H9 (cell line): ENCODE data around the gene TCERG1L. TPM values are rescaled to one million over a fixed set of nuclear protein-coding genes. Genes with fewer than 3 reads are reported as not detected.

ENCODE experiments used
- DNase-seq: peaks from one replicate; pipeline ENCODE4 v3.0.0-alpha.2; 2017
- H2AFZ ChIP-seq: one replicate; pipeline ENCODE4 v1.6.1; 2013; ENCODE audit warnings: mild to moderate bottlenecking, low read length, control low read depth, moderate library complexity
- H2AK5ac ChIP-seq: 2 replicates; pipeline ENCODE4 v1.6.1; 2013; ENCODE audit warnings: low read length, control low read depth, mixed read lengths; ENCODE audit not compliant: insufficient read length
- H2BK120ac ChIP-seq: one replicate; pipeline ENCODE4 v1.6.1; 2013; ENCODE audit warnings: low read depth, mild to moderate bottlenecking, low read length, control low read depth, inconsistent platforms; ENCODE audit not compliant: poor library complexity, severe bottlenecking
- H2BK12ac ChIP-seq: 2 replicates; pipeline ENCODE4 v1.6.1; 2013; ENCODE audit warnings: low read length, control low read depth, mixed read lengths, low read depth; ENCODE audit not compliant: insufficient read length
- H2BK15ac ChIP-seq: 2 replicates; pipeline ENCODE4 v1.6.1; 2013; ENCODE audit warnings: low read depth, low read length, control low read depth
- H2BK20ac ChIP-seq: one replicate; pipeline ENCODE4 v1.6.1; 2013; ENCODE audit warnings: low read depth, mild to moderate bottlenecking, low read length, control low read depth, inconsistent platforms; ENCODE audit not compliant: poor library complexity, severe bottlenecking
- H2BK5ac ChIP-seq: 2 replicates; pipeline ENCODE4 v1.6.1; 2013; ENCODE audit warnings: low read length, control low read depth, mixed read lengths; ENCODE audit not compliant: insufficient read length
- H3K14ac ChIP-seq: 2 replicates; pipeline ENCODE4 v1.6.1; 2013; ENCODE audit warnings: low read length, control low read depth; ENCODE audit not compliant: insufficient read depth
- H3K18ac ChIP-seq: 2 replicates; pipeline ENCODE4 v1.6.1; 2013; ENCODE audit warnings: low read depth, mild to moderate bottlenecking, mixed read lengths, low read length, control low read depth; ENCODE audit not compliant: insufficient read length
- H3K23ac ChIP-seq: 2 replicates; pipeline ENCODE4 v1.6.1; 2013; ENCODE audit warnings: low read length, control low read depth, mixed read lengths, low read depth; ENCODE audit not compliant: insufficient read length
- H3K23me2 ChIP-seq: 2 replicates; pipeline ENCODE4 v1.6.1; 2013; ENCODE audit warnings: low read depth, mild to moderate bottlenecking, mixed read lengths, low read length, control low read depth; ENCODE audit not compliant: insufficient read length, poor library complexity, severe bottlenecking
- H3K27ac ChIP-seq: 2 replicates; pipeline ENCODE4 v1.5.1; 2013; ENCODE audit warnings: low read length, control low read depth, mixed read lengths, low read depth; ENCODE audit not compliant: insufficient read length
- H3K27me3 ChIP-seq: 2 replicates; pipeline ENCODE4 v1.6.1; 2013; ENCODE audit warnings: low read length, control low read depth, inconsistent platforms; ENCODE audit not compliant: insufficient read depth
- H3K4ac ChIP-seq: 2 replicates; pipeline ENCODE4 v1.6.1; 2013; ENCODE audit warnings: low read depth, mild to moderate bottlenecking, control low read depth, inconsistent platforms, low read length, moderate library complexity
- H3K4me1 ChIP-seq: 2 replicates; pipeline ENCODE4 v1.6.1; 2013; ENCODE audit warnings: low read length, control low read depth, inconsistent platforms; ENCODE audit not compliant: insufficient read depth
- H3K4me2 ChIP-seq: 2 replicates; pipeline ENCODE4 v1.6.1; 2013; ENCODE audit warnings: low read length, control low read depth, mixed read lengths; ENCODE audit not compliant: insufficient read length, insufficient read depth
- H3K56ac ChIP-seq: 2 replicates; pipeline ENCODE4 v1.6.1; 2013; ENCODE audit warnings: low read depth, mild to moderate bottlenecking, mixed read lengths, low read length, control low read depth; ENCODE audit not compliant: insufficient read length
- H3K79me1 ChIP-seq: 2 replicates; pipeline ENCODE4 v1.6.1; 2013; ENCODE audit warnings: low read depth, mild to moderate bottlenecking, moderate library complexity, low read length, control low read depth, inconsistent platforms; ENCODE audit not compliant: insufficient read depth, poor library complexity, severe bottlenecking
- H3K79me2 ChIP-seq: 2 replicates; pipeline ENCODE4 v1.6.1; 2013; ENCODE audit warnings: low read length, control low read depth, inconsistent platforms; ENCODE audit not compliant: insufficient read depth
- H3K9ac ChIP-seq: 2 replicates; pipeline ENCODE4 v1.6.1; 2013; ENCODE audit warnings: low read length, control low read depth, mixed read lengths; ENCODE audit not compliant: insufficient read length; ENCODE audit errors: extremely low read depth
- H3K9me3 ChIP-seq: one replicate; pipeline ENCODE4 v1.6.1; 2013; ENCODE audit warnings: low read depth, low read length, inconsistent platforms; ENCODE audit not compliant: control insufficient read depth
- H3T11ph ChIP-seq: one replicate; pipeline ENCODE4 v1.6.1; 2013; ENCODE audit warnings: mild to moderate bottlenecking, low read length, control low read depth, inconsistent platforms
- H4K20me1 ChIP-seq: one replicate; pipeline ENCODE4 v1.6.1; 2013; ENCODE audit not compliant: control insufficient read depth, insufficient read length, insufficient read depth
- H4K5ac ChIP-seq: 2 replicates; pipeline ENCODE4 v1.6.1; 2013; ENCODE audit warnings: low read depth, mild to moderate bottlenecking, mixed read lengths, low read length, control low read depth; ENCODE audit not compliant: insufficient read length
- H4K8ac ChIP-seq: replicated peaks from 2 replicates; pipeline ENCODE4 v1.6.1; 2013; ENCODE audit warnings: low read length, control low read depth, mixed read lengths, low read depth; ENCODE audit not compliant: insufficient read length
- H4K91ac ChIP-seq: 2 replicates; pipeline ENCODE4 v1.6.1; 2013; ENCODE audit warnings: low read depth, mild to moderate bottlenecking, moderate library complexity, mixed read lengths, low read length, control low read depth; ENCODE audit not compliant: insufficient read length
- H3K27ac Mint-ChIP-seq, 3 experiments: 2 replicates in 2 of 3; 3 replicates in 1 of 3; pipeline ENCODE4 v1.8.0; 2020 to 2021; ENCODE audit warnings: mixed read lengths in 3 of 3, mild to moderate bottlenecking in 1 of 3, moderate library complexity in 1 of 3
- H3K27me3 Mint-ChIP-seq: 2 replicates; pipeline ENCODE4 v1.8.0; 2021; ENCODE audit warnings: low read depth, mild to moderate bottlenecking, moderate library complexity, mixed read lengths
- H3K36me3 Mint-ChIP-seq, 3 experiments: 2 replicates in 2 of 3; 3 replicates in 1 of 3; pipeline ENCODE4 v1.8.0; 2020 to 2021; ENCODE audit warnings: low read depth in 3 of 3, mixed read lengths in 3 of 3; ENCODE audit not compliant: insufficient read depth in 1 of 3
- H3K4me1 Mint-ChIP-seq, 2 experiments: 2 replicates each; pipeline ENCODE4 v1.8.0; 2020; ENCODE audit warnings: mixed read lengths in 2 of 2
- H3K4me3 Mint-ChIP-seq, 2 experiments: 2 replicates in 1 of 2; 3 replicates in 1 of 2; pipeline ENCODE4 v1.8.0; 2020 to 2021; ENCODE audit warnings: mild to moderate bottlenecking in 2 of 2, mixed read lengths in 2 of 2, moderate library complexity in 1 of 2
- H3K9me3 Mint-ChIP-seq, 2 experiments: 2 replicates in 1 of 2; 3 replicates in 1 of 2; pipeline ENCODE4 v1.8.0; 2020; ENCODE audit warnings: mild to moderate bottlenecking in 2 of 2, mixed read lengths in 2 of 2, moderate library complexity in 1 of 2
- whole genome bisulfite sequencing: extraction: QIAGEN DNeasy Blood & Tissue Kit; methylation state at CpG from one replicate; pipeline ENCODE4 v1.1.7; 2013; ENCODE audit warnings: missing lambda C conversion rate, low lambda C conversion rate, mixed read lengths; ENCODE audit not compliant: insufficient read length; ENCODE audit errors: extremely low coverage; 5-methylcytosine and 5-hydroxymethylcytosine counted together
- total RNA-seq: library from RNA; stranded (reverse); gene quantifications from 2 replicates; pipeline ENCODE4 v1.2.1, GENCODE V29; 2021
- TF ChIP-seq, protein P1 (sequence below): fragments of 200-600 bp; sonication (generic); conservative IDR thresholded peaks from 3 replicates; pipeline ENCODE4 v1.8.0; 2021; ENCODE audit warnings: antibody characterized with exemption, mild to moderate bottlenecking

The TCERG1L gene
- total RNA-seq, 1 experiment from 2014 or later, result 3.3 TPM

DNA sequence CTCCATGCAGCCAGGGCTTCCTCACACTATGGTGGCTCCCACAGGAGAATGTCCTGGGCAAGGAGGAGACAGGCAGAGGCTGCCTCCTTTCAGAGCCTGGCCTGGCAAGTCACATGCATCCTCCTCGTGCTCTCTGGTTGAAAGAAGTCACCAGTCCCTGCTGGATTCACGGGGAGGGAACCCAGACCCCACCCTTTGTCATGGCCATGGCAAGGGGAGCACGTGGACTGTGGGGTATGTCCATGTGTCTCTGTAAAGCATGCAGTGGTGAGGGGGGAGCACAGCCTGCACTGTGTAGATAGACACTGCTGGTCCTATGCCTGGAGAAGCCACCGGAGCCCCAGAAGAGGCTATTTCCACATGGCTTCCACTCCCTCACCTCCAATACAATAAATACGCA, 225.0 kb downstream of the TCERG1L start:
- H3K9me3 Mint-ChIP-seq, result peaks cover 2% of the 10 kb centered on the region in 2 experiments; a peak in 2 of 5 replicates
- no peak overlapping the region for H3K4ac ChIP-seq
- no peaks in the 10 kb centered on the region; the same call in 1 of the 2 replicates for H3K27me3 ChIP-seq
- no peak overlapping the region for H3K56ac ChIP-seq
- H4K5ac ChIP-seq, result no peak overlapping the region
- no peak overlapping the region for H3K4me3 Mint-ChIP-seq
- no peaks in the 10 kb centered on the region for H3K79me2 ChIP-seq
- H3K23ac ChIP-seq, result no peak overlapping the region
- no peak for DNase-seq
- no peak overlapping the region for H3K27ac ChIP-seq
- H4K91ac ChIP-seq, result no peak overlapping the region
- no peak overlapping the region for H3K9ac ChIP-seq
- H3K4me1 ChIP-seq, result no peaks in the 10 kb centered on the region
- no peaks in the 10 kb centered on the region for H3K9me3 ChIP-seq
- H3K27me3 Mint-ChIP-seq, result peaks cover 4% of the 10 kb centered on the region; the same call in 1 of the 2 replicates
- no peak overlapping the region for H2BK20ac ChIP-seq
- H2BK12ac ChIP-seq, result no peak overlapping the region
- WGBS, result no CpG with 5 or more reads among the region's 5 CpGs
- H2AK5ac ChIP-seq, result no peak overlapping the region
- peaks cover 13% of the 10 kb centered on the region in 2 experiments for H3K4me1 Mint-ChIP-seq
- no peaks in the 10 kb centered on the region for H4K20me1 ChIP-seq
- no peak overlapping the region for H3K27ac Mint-ChIP-seq
- H3K23me2 ChIP-seq, result no peaks in the 10 kb centered on the region
- H3T11ph ChIP-seq, result no peak overlapping the region
- H2BK120ac ChIP-seq, result no peak overlapping the region
- no peak overlapping the region for H4K8ac ChIP-seq
- peaks cover 0 to 2% (median 0%) of the 10 kb centered on the region in 3 experiments; a peak in 2 of 7 replicates for H3K36me3 Mint-ChIP-seq
- H3K4me2 ChIP-seq, result no peak overlapping the region
- H3K79me1 ChIP-seq, result no peaks in the 10 kb centered on the region
- no peak overlapping the region for H2AFZ ChIP-seq
- TF ChIP-seq, protein P1, sequence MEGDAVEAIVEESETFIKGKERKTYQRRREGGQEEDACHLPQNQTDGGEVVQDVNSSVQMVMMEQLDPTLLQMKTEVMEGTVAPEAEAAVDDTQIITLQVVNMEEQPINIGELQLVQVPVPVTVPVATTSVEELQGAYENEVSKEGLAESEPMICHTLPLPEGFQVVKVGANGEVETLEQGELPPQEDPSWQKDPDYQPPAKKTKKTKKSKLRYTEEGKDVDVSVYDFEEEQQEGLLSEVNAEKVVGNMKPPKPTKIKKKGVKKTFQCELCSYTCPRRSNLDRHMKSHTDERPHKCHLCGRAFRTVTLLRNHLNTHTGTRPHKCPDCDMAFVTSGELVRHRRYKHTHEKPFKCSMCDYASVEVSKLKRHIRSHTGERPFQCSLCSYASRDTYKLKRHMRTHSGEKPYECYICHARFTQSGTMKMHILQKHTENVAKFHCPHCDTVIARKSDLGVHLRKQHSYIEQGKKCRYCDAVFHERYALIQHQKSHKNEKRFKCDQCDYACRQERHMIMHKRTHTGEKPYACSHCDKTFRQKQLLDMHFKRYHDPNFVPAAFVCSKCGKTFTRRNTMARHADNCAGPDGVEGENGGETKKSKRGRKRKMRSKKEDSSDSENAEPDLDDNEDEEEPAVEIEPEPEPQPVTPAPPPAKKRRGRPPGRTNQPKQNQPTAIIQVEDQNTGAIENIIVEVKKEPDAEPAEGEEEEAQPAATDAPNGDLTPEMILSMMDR, result no peak
- H2BK15ac ChIP-seq, result no peak overlapping the region
- no peak overlapping the region for H3K14ac ChIP-seq
- H3K18ac ChIP-seq, result no peak overlapping the region
- no peak overlapping the region for H2BK5ac ChIP-seq
